Caco-2 (cell line): ENCODE measurements around the gene SKAP1. TPM values are rescaled to one million over a fixed set of nuclear protein-coding genes. Genes with fewer than 3 reads are reported as not detected.

Source experiments
- BruUV-seq: library from RNA; stranded (reverse); fragments of 400-500 nt; replicated peaks from 2 replicates; lab custom pipeline; 2021; lab: Mats Ljungman, UMichigan
- CTCF ChIA-PET: fragments of 300-600 bp; sonication (Branson Sonifier 250); formaldehyde crosslinking; loops from one replicate; lab custom pipeline; 2022; ENCODE audit warnings: antibody characterized with exemption; lab: Charles Lee
- POLR2A ChIA-PET: fragments of 300-600 bp; sonication (Branson Sonifier 250); formaldehyde crosslinking; loops from one replicate; lab custom pipeline; 2022; ENCODE audit warnings: antibody characterized with exemption; lab: Charles Lee
- DNase-seq, 2 experiments: peaks; one replicate each; pipeline versions ENCODE4 v3.0.0 to v3.0.0-alpha.2; 2020 to 2022
- H3K27me3 ChIP-seq: replicated peaks from 2 replicates; pipeline ENCODE4 v1.6.0; 2011; ENCODE audit warnings: low read length; ENCODE audit not compliant: control insufficient read depth, insufficient read depth
- H3K36me3 ChIP-seq: 2 replicates; pipeline ENCODE4 v1.5.1; 2011; ENCODE audit warnings: low read length; ENCODE audit not compliant: control insufficient read depth, insufficient read depth
- H3K4me1 ChIP-seq: fragments of 250-450 bp; sonication (Bioruptor Pico); 2 replicates; pipeline ENCODE4 v1.5.1; 2020; ENCODE audit warnings: mild to moderate bottlenecking
- H3K4me3 ChIP-seq: 2 replicates; pipeline ENCODE4 v1.5.1; 2011; ENCODE audit warnings: low read depth, mild to moderate bottlenecking, control low read depth, low read length
- H3K9me3 ChIP-seq: fragments of 250-450 bp; sonication (Bioruptor Pico); 2 replicates; pipeline ENCODE4 v1.5.1; 2020; ENCODE audit warnings: mild to moderate bottlenecking, moderate library complexity
- H3K27ac Mint-ChIP-seq: one replicate; pipeline ENCODE4 v1.8.0; 2022; ENCODE audit warnings: mixed read lengths; ENCODE audit not compliant: unreplicated experiment
- H3K27me3 Mint-ChIP-seq: one replicate; pipeline ENCODE4 v1.8.0; 2022; ENCODE audit warnings: mixed read lengths; ENCODE audit not compliant: insufficient read depth, unreplicated experiment
- H3K36me3 Mint-ChIP-seq: one replicate; pipeline ENCODE4 v1.8.0; 2022; ENCODE audit warnings: mild to moderate bottlenecking, mixed read lengths; ENCODE audit not compliant: insufficient read depth, unreplicated experiment
- H3K4me1 Mint-ChIP-seq: one replicate; pipeline ENCODE4 v1.8.0; 2022; ENCODE audit warnings: low read depth, mixed read lengths; ENCODE audit not compliant: unreplicated experiment
- H3K4me3 Mint-ChIP-seq: one replicate; pipeline ENCODE4 v1.8.0; 2022; ENCODE audit warnings: mild to moderate bottlenecking, moderate library complexity, mixed read lengths; ENCODE audit not compliant: unreplicated experiment
- H3K9me3 Mint-ChIP-seq: one replicate; pipeline ENCODE4 v1.8.0; 2022; ENCODE audit warnings: mixed read lengths; ENCODE audit not compliant: unreplicated experiment
- intact Hi-C: fragments of 100-400 bp; cut with micrococcal nuclease; formaldehyde crosslinking; loops from one replicate; pipeline ENCODE4 v1.10.0; 2022; ENCODE audit not compliant: unreplicated experiment
- total RNA-seq: library from RNA; stranded (reverse); gene quantifications from 2 replicates; pipeline ENCODE4 v1.2.3, GENCODE V29; 2022
- TF ChIP-seq, protein P1 (sequence below), 2 experiments: fragments of 200-600 bp in 1 of 2; IDR thresholded peaks; 1 replicate in 1 of 2; 2 replicates in 1 of 2; pipeline versions ENCODE4 v1.5.1 to v1.8.0; 2011 to 2022; ENCODE audit warnings: antibody characterized with exemption in 1 of 2, control low read depth in 1 of 2, inconsistent platforms in 1 of 2, low read depth in 1 of 2, low read length in 1 of 2, mild to moderate bottlenecking in 1 of 2, moderate library complexity in 1 of 2; ENCODE audit not compliant: insufficient read depth in 1 of 2, severe bottlenecking in 1 of 2, unreplicated experiment in 1 of 2

The SKAP1 gene
- total RNA-seq, 1 experiment from 2014 or later = 0.70 TPM

GRCh38 chr17:48439875-48440505, 10.0 kb upstream of the SKAP1 start:
- Mint-ChIP-seq H3K27ac (no peak overlapping the region), H3K27me3 (peaks cover 14% of the 10 kb centered on the region), H3K9me3 (no peaks in the 10 kb centered on the region), H3K4me3 (no peak overlapping the region), H3K36me3 (no peaks in the 10 kb centered on the region), H3K4me1 (no peaks in the 10 kb centered on the region)
- no peak for DNase-seq
- BruUV-seq = no TSS peak
- Histone ChIP-seq H3K4me1 (no peaks in the 10 kb centered on the region), H3K36me3 (no peaks in the 10 kb centered on the region), H3K9me3 (no peaks in the 10 kb centered on the region), H3K27me3 (0 out of 2 replicates have a peak, but pooled peaks cover 1% of the 10 kb centered on the region), H3K4me3 (no peak overlapping the region)
- ChIA-PET CTCF (no interaction called here), POLR2A (no interaction called here)
- intact Hi-C loops = no loop called here
- TF ChIP-seq, protein P1, sequence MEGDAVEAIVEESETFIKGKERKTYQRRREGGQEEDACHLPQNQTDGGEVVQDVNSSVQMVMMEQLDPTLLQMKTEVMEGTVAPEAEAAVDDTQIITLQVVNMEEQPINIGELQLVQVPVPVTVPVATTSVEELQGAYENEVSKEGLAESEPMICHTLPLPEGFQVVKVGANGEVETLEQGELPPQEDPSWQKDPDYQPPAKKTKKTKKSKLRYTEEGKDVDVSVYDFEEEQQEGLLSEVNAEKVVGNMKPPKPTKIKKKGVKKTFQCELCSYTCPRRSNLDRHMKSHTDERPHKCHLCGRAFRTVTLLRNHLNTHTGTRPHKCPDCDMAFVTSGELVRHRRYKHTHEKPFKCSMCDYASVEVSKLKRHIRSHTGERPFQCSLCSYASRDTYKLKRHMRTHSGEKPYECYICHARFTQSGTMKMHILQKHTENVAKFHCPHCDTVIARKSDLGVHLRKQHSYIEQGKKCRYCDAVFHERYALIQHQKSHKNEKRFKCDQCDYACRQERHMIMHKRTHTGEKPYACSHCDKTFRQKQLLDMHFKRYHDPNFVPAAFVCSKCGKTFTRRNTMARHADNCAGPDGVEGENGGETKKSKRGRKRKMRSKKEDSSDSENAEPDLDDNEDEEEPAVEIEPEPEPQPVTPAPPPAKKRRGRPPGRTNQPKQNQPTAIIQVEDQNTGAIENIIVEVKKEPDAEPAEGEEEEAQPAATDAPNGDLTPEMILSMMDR (IDR thresholded peaks at IDR 0.05; ENCODE audit: insufficient read depth in 1 of 2, low read depth in 1 of 2, low read length in 1 of 2, severe bottlenecking in 1 of 2, unreplicated experiment in 1 of 2) = no peak

DNA sequence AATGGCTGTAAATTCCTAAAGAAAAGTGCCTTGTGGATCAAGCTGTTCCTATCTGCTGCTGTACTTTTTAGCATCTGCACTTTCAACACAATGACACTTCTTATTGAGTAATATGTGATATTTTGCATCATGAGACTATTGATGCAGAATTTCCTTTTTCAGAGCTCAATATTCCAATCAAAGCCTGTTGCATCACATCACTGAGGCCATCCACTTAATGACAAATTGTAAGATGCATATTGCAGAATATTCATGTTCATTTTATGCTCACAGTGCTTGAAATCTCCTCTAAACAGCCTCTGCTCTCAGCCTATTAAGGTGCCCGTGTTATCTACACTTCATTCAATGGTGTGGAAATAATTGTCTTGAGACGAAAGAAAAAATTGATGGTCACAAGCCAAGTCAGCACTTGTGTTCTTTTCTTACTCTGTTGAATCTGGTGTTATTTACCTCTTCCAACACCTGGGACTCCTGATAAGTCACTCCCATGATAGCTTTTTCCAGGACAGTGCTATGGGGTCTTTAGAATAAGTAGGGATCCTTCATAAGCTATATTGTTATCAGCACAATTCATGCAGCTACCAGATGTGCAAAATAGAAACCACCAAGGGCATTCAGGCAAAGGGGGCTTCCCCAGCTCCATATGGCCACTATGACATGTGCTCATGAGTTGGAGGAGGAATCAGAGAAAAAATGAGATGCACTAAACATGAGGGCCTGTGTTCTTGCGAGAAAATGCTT, 9.3 kb upstream of the SKAP1 start:
- intact Hi-C loops = no loop called here
- H3K9me3 Mint-ChIP-seq = no peaks in the 10 kb centered on the region
- H3K27me3 ChIP-seq = 0 out of 2 replicates have a peak, but pooled peaks cover 1% of the 10 kb centered on the region

DNA sequence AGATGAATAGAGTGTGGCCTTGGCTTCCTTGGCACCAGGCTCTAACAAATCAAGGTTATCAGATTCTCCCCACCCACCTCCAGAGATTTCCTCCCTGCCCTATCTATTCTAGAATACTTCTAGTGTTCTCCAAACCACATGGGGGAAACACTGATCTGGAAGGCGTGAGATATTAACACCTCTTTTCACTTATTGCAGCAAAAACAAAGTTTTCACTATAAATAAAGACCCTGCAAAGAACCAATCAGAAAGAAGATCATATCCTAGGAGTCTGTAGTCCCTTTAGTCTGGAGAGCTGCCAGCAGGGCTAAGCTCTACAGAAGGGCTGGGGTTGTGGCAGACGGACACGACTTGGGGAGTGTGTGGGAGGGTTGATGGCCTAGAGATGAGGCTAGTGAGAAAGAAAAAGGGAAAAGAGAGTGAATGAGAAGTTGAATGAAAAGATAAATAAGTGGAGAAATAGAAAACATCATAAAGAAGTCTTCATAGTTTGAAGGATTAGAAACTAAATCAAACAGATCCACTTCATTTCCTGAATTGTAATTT, 8.6 kb upstream of the SKAP1 start:
- H3K4me1 Mint-ChIP-seq = peaks cover 9% of the 10 kb centered on the region
- Histone ChIP-seq H3K27me3 (0 out of 2 replicates have a peak, but pooled peaks cover 1% of the 10 kb centered on the region), H3K9me3 (no peaks in the 10 kb centered on the region), H3K4me3 (no peak overlapping the region), H3K36me3 (no peaks in the 10 kb centered on the region), H3K4me1 (peaks cover 12% of the 10 kb centered on the region)
- no peak overlapping the region for H3K27ac Mint-ChIP-seq
- H3K27me3 Mint-ChIP-seq = peaks cover 14% of the 10 kb centered on the region
- H3K9me3 Mint-ChIP-seq = no peaks in the 10 kb centered on the region
- POLR2A ChIA-PET = no interaction called here
- no peaks in the 10 kb centered on the region for H3K36me3 Mint-ChIP-seq
- H3K4me3 Mint-ChIP-seq = no peak overlapping the region
- intact Hi-C loops = no loop called here
- CTCF ChIA-PET = interaction anchor here (0.7 to 0.9 kb wide), 2 partner anchors 19 to 556 kb away, joined by 3 to 5 read pairs; no protein-coding TSS in a partner anchor
- TF ChIP-seq, protein P1 (IDR thresholded peaks at IDR 0.05; ENCODE audit: insufficient read depth in 1 of 2, low read depth in 1 of 2, low read length in 1 of 2, severe bottlenecking in 1 of 2, unreplicated experiment in 1 of 2) = no peak
- BruUV-seq = no TSS peak
- DNase-seq = no peak

More for the DNA sequence above, 9.3 kb upstream of the SKAP1 start:
- TF ChIP-seq, protein P1 (IDR thresholded peaks at IDR 0.05; ENCODE audit: insufficient read depth in 1 of 2, low read depth in 1 of 2, low read length in 1 of 2, severe bottlenecking in 1 of 2, unreplicated experiment in 1 of 2) = no peak
- no peaks in the 10 kb centered on the region for H3K9me3 ChIP-seq
- peaks cover 4% of the 10 kb centered on the region for H3K4me1 Mint-ChIP-seq
- no peak for DNase-seq
- peaks cover 14% of the 10 kb centered on the region for H3K27me3 Mint-ChIP-seq
- no TSS peak for BruUV-seq
- no peak overlapping the region for H3K27ac Mint-ChIP-seq
- H3K4me3 Mint-ChIP-seq = no peak overlapping the region
- peaks cover 6% of the 10 kb centered on the region for H3K4me1 ChIP-seq
- no peaks in the 10 kb centered on the region for H3K36me3 Mint-ChIP-seq
- no peak overlapping the region for H3K4me3 ChIP-seq
- ChIA-PET CTCF (interaction anchor here (0.7 to 0.9 kb wide), 2 partner anchors 18 to 556 kb away, joined by 3 to 5 read pairs; no protein-coding TSS in a partner anchor), POLR2A (no interaction called here)
- H3K36me3 ChIP-seq = no peaks in the 10 kb centered on the region
